ENCODE measurements around the gene ADAMTSL1. TPM values are rescaled to one million over a fixed set of nuclear protein-coding genes. Genes with fewer than 3 reads are reported as not detected.

The ADAMTSL1 gene
- total RNA-seq, 1 donor from 2014 or later = 1.6 TPM

DNA sequence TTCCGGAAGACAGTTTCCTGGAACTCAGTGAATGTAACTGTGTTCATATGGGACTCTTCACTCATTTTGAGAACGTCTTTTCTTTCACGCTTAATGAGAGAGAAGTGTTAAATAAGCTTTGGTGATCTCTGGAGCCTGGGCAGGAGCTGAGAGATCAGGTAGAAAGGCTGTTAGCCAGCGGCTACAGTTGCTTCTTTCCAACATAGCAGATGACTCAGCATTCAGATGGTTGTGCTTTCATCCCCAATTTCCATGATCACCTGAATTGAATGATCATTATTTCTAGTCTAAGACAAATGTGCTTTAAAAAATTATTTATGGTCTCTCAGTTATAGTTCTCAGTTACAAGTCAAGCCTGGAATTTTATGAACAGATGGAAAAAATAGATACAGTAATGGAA, 234.5 kb downstream of the ADAMTSL1 start:
- TF ChIP-seq, protein P1, sequence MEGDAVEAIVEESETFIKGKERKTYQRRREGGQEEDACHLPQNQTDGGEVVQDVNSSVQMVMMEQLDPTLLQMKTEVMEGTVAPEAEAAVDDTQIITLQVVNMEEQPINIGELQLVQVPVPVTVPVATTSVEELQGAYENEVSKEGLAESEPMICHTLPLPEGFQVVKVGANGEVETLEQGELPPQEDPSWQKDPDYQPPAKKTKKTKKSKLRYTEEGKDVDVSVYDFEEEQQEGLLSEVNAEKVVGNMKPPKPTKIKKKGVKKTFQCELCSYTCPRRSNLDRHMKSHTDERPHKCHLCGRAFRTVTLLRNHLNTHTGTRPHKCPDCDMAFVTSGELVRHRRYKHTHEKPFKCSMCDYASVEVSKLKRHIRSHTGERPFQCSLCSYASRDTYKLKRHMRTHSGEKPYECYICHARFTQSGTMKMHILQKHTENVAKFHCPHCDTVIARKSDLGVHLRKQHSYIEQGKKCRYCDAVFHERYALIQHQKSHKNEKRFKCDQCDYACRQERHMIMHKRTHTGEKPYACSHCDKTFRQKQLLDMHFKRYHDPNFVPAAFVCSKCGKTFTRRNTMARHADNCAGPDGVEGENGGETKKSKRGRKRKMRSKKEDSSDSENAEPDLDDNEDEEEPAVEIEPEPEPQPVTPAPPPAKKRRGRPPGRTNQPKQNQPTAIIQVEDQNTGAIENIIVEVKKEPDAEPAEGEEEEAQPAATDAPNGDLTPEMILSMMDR (IDR thresholded peaks at IDR 0.05; ENCODE audit: insufficient read depth, low read length, severe bottlenecking) = no peak
- no peaks in the 10 kb centered on the region for H3K36me3 ChIP-seq (ENCODE audit: control insufficient read depth, insufficient read depth, low read length)
- no peak for DNase-seq (ENCODE audit: low read depth)
- FAIRE-seq = no peak
- no peak overlapping the region for H3K4me3 ChIP-seq (ENCODE audit: low read depth, low read length)
- H3K27me3 ChIP-seq (ENCODE audit: control insufficient read depth, insufficient read depth, low read length) = no peaks in the 10 kb centered on the region

DNA sequence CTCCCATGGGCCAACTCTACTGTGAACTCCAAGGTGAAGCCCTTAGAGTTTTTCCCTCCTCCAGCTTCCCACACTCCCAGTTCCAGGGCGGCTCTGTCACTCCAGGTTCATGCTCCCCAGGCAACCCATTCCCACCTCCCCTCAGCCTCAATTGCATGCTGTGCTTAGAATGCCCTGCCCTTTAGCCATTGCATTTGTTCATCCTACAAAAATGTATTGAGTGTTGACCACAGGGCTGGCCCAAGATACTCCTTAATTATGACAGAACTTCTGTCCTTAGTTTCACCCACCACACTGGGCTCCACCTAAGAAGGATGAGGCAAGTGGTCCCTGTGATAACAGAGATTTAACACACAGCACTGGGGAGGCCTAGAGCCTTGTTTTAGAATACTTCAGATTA, 236.1 kb downstream of the ADAMTSL1 start:
- H3K27me3 ChIP-seq (ENCODE audit: control insufficient read depth, insufficient read depth, low read length) = no peaks in the 10 kb centered on the region
- no peaks in the 10 kb centered on the region for H3K36me3 ChIP-seq (ENCODE audit: control insufficient read depth, insufficient read depth, low read length)
- H3K4me3 ChIP-seq (ENCODE audit: low read depth, low read length) = no peak overlapping the region
- FAIRE-seq (no peak), DNase-seq (ENCODE audit: low read depth) (no peak)
- TF ChIP-seq, protein P1 (IDR thresholded peaks at IDR 0.05; ENCODE audit: insufficient read depth, low read length, severe bottlenecking) = no peak

DNA sequence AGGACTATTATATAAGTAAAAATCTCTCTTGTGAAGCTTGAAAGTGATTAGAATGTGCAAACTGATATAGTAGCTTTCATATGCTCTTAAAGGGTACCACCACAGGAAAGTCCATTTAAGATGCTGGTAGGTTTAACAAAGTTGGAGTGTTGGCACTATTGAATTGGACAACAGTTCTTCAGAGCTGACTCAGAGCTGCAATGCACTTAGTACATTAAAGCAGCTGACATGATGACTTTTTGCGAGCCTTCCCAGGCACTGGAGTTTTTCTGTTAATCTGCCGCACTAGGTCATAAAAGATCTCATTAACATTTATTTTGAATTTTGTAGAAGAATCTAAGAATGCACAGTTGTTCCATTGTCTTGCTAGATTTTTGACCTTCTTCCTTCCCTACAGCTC, 243.8 kb downstream of the ADAMTSL1 start:
- no peak for DNase-seq (ENCODE audit: low read depth)
- TF ChIP-seq, protein P1 (IDR thresholded peaks at IDR 0.05; ENCODE audit: insufficient read depth, low read length, severe bottlenecking) = no peak
- H3K36me3 ChIP-seq (ENCODE audit: control insufficient read depth, insufficient read depth, low read length) = no peaks in the 10 kb centered on the region
- H3K4me3 ChIP-seq (ENCODE audit: low read depth, low read length) = no peak overlapping the region
- FAIRE-seq = no peak
- H3K27me3 ChIP-seq (ENCODE audit: control insufficient read depth, insufficient read depth, low read length) = no peaks in the 10 kb centered on the region

DNA sequence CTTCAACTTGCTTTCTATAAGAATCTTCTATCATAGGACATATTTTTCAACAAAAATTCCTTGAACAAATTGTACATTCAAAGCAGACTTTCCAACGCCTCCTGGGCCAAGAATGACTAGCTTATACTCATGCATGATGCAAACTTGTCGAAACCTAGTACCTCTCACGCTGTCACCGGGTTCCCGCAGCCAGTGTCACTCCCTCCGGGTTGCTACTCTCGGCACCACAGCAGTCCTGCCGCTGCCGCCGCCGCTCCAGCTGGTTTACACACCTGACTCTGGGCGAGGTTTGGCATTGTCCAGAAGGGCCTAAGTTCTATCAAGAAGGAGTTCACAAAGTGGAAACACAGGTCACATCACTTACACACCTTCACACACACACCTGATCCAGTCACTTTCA, 244.4 kb downstream of the ADAMTSL1 start:
- DNase-seq (ENCODE audit: low read depth) (no peak), FAIRE-seq (no peak)
- Histone ChIP-seq H3K4me3 (ENCODE audit: low read depth, low read length) (no peak overlapping the region), H3K36me3 (ENCODE audit: control insufficient read depth, insufficient read depth, low read length) (no peaks in the 10 kb centered on the region), H3K27me3 (ENCODE audit: control insufficient read depth, insufficient read depth, low read length) (no peaks in the 10 kb centered on the region)
- TF ChIP-seq, protein P1 (IDR thresholded peaks at IDR 0.05; ENCODE audit: insufficient read depth, low read length, severe bottlenecking) = no peak

DNA sequence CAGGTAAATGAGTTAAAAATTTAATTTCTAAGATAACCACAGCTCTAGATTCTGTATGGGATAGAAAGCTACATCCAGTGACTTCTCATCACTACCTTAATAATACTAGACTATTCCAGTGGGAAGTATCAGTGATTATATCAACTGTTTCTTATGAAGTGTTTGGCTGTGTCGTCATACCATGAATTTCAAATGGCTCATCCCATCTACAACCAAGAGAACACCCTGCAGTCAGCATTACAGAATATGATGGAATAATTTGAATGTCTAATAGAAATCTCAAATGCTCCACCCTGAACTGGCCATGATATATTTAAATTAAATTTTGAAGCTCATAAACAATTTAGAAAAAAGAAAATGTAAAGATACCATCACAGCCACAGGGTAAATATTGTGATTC, 245.0 kb downstream of the ADAMTSL1 start:
- TF ChIP-seq, protein P1 (IDR thresholded peaks at IDR 0.05; ENCODE audit: insufficient read depth, low read length, severe bottlenecking) = no peak
- FAIRE-seq (no peak), DNase-seq (ENCODE audit: low read depth) (no peak)

DNA sequence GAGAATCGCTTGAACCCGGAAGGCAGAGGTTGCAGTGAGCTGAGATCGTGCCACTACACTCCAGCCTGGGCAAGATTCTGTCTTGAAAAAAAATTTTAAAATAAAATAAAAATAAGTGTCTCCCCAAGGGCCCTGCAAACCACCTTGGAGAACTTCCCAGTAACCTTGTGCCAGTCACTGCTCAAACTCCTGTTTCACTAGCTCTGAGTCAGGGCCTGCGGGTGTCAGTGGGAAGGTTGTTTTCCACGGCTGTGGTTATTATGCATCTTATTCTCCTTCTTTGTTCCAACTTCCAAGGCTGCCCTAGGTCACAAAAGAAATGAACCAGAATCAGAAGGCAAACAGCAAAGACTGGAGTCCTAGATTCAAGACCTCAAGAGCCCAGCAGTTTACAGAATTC, 246.7 kb downstream of the ADAMTSL1 start:
- Histone ChIP-seq H3K36me3 (ENCODE audit: control insufficient read depth, insufficient read depth, low read length) (no peaks in the 10 kb centered on the region), H3K27me3 (ENCODE audit: control insufficient read depth, insufficient read depth, low read length) (no peaks in the 10 kb centered on the region), H3K4me3 (ENCODE audit: low read depth, low read length) (no peak overlapping the region)
- DNase-seq (ENCODE audit: low read depth) (no peak), FAIRE-seq (no peak)
- TF ChIP-seq, protein P1 (IDR thresholded peaks at IDR 0.05; ENCODE audit: insufficient read depth, low read length, severe bottlenecking) = no peak

More for the DNA sequence above, 245.0 kb downstream of the ADAMTSL1 start:
- H3K27me3 ChIP-seq (ENCODE audit: control insufficient read depth, insufficient read depth, low read length) = no peaks in the 10 kb centered on the region
- no peaks in the 10 kb centered on the region for H3K36me3 ChIP-seq (ENCODE audit: control insufficient read depth, insufficient read depth, low read length)
- H3K4me3 ChIP-seq (ENCODE audit: low read depth, low read length) = no peak overlapping the region

All from bronchial epithelial cell (primary cell).